Measurements from ENCODE around the gene BRD3OS.

Gene BRD3OS

GRCh38 chr9:134003237-134003636 lies 22.0 kb upstream of the BRD3OS start:
- TF ChIP-seq ZFX (IDR thresholded peaks at IDR 0.05; ENCODE audit: borderline replicate concordance) (no peak), CTCF (IDR thresholded peaks at IDR 0.05) (no peak)
- no peak overlapping the region for H3K27ac ChIP-seq

- TF ChIP-seq CTCF (IDR thresholded peaks at IDR 0.05) (no peak), ZFX (IDR thresholded peaks at IDR 0.05; ENCODE audit: borderline replicate concordance) (no peak)
- H3K27ac ChIP-seq, result no peak overlapping the region
Observed at GRCh38 chr9:134004131-134004873, 21.0 kb upstream of the BRD3OS start.

- H3K27ac ChIP-seq, result no peak overlapping the region
- no peak for TF ChIP-seq ZFX (IDR thresholded peaks at IDR 0.05; ENCODE audit: borderline replicate concordance)
Observed at GRCh38 chr9:134004881-134005280, 20.4 kb upstream of the BRD3OS start.

- no peak overlapping the region for H3K27ac ChIP-seq
- TF ChIP-seq ZFX (IDR thresholded peaks at IDR 0.05; ENCODE audit: borderline replicate concordance), result no peak
- TF ChIP-seq CTCF (IDR thresholded peaks at IDR 0.05), result no peak
Observed at GRCh38 chr9:134005381-134005780, 19.9 kb upstream of the BRD3OS start.

GRCh38 chr9:134007150-134007549 lies 18.1 kb upstream of the BRD3OS start:
- H3K27ac ChIP-seq, result no peak overlapping the region
- TF ChIP-seq CTCF (IDR thresholded peaks at IDR 0.05) (no peak), ZFX (IDR thresholded peaks at IDR 0.05; ENCODE audit: borderline replicate concordance) (no peak)

GRCh38 chr9:134007571-134007970 lies 17.7 kb upstream of the BRD3OS start:
- TF ChIP-seq CTCF (IDR thresholded peaks at IDR 0.05) (no peak), ZFX (IDR thresholded peaks at IDR 0.05; ENCODE audit: borderline replicate concordance) (no peak)
- no peak overlapping the region for H3K27ac ChIP-seq

- no peak overlapping the region for H3K27ac ChIP-seq
- TF ChIP-seq CTCF (IDR thresholded peaks at IDR 0.05), result no peak
Observed at GRCh38 chr9:134010310-134011173, 14.7 kb upstream of the BRD3OS start.

Data from 22Rv1 (cell line).